ENCODE measurements around the gene CEACAM16. TPM values are rescaled to one million over a fixed set of nuclear protein-coding genes. Genes with fewer than 3 reads are reported as not detected.

Gene CEACAM16
- total RNA-seq, 1 donor from 2014 or later = 0.12 TPM

DNA sequence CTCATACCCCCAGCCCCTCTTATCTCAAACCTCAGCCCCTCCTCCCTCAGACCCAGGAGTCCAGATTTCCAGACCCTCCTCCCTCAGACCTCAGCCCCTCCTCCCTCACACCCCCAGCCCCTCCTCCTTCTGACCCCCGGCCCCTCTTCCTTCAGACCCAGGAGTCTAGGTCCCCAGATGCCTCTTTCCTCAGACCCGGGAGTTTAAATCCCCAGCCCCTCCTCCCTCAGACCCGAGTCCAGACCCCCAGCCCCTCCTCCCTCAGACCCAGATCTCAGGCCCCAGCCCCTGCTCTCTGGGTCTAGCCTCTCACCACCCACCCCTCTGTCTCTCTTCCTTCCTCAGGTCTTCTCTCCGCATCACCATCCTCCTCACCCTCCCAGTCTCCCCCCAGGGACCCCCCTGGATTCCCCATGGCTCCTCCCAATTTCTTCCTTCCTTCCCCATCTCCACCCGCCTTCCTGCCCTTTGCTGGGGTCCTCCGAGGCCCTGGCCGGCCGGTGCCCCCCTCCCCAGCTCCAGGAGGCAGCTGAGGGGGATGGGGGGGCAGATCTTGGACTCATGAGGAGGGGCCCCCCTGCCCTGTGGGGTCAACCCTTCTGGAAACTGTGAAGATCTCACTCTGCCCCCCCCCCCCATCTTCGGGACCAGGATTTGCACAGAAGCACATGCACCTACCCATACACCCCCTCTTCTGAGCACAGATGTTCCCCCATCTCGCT lies 60.3 kb downstream of the CEACAM16 start:
- no peak for DNase-seq (ENCODE audit: low spot score)

Other genes starting within 250 kb of the CEACAM16 start
- 8.2 TPM for gene ZNF180, start 198.6 kb upstream of the CEACAM16 start, total RNA-seq
- gene CEACAM20, start 169.5 kb upstream of the CEACAM16 start, total RNA-seq = 0.12 TPM
- gene IGSF23, start 85.6 kb upstream of the CEACAM16 start, total RNA-seq = not detected
- 42.8 TPM for gene PVR, start 55.2 kb upstream of the CEACAM16 start, total RNA-seq
- gene CEACAM19, start 27.7 kb upstream of the CEACAM16 start, total RNA-seq = 10.9 TPM
- gene BCL3, start 49.6 kb downstream of the CEACAM16 start, total RNA-seq = 44.3 TPM
- 47.4 TPM for gene CBLC, start 78.7 kb downstream of the CEACAM16 start, total RNA-seq
- gene BCAM, start 110.0 kb downstream of the CEACAM16 start, total RNA-seq = 75.9 TPM
- 331 TPM for gene NECTIN2, start 147.1 kb downstream of the CEACAM16 start, total RNA-seq
- gene TOMM40, start 192.1 kb downstream of the CEACAM16 start, total RNA-seq = 35.0 TPM
- gene APOE, start 206.6 kb downstream of the CEACAM16 start, total RNA-seq = 435 TPM
- gene APOC1, start 215.5 kb downstream of the CEACAM16 start, total RNA-seq = 103 TPM
- not detected for gene APOC4, start 243.1 kb downstream of the CEACAM16 start, total RNA-seq
- 24.8 TPM for gene APOC2, start 246.9 kb downstream of the CEACAM16 start, total RNA-seq

Data from mucosa of gallbladder (tissue), 1 donor.